ENCODE measurements around the gene ELF4. TPM values are rescaled to one million over a fixed set of nuclear protein-coding genes. Genes with fewer than 3 reads are reported as not detected.
"Not testable (repeated sequence)": the region's sequence is repeated elsewhere in the genome, so short reads cannot be mapped to it uniquely, and the experiment has no call there.

Gene ELF4
- polyA plus RNA-seq, 4 donors: 11.4 to 15.2 (median 13.2) TPM

GRCh38 chrX:130115119-130115885, 5.0 kb upstream of the ELF4 start:
- DNase-seq (ENCODE audit: low read depth in 4 of 4, low spot score in 3 of 4): not testable (repeated sequence)

- no peak for DNase-seq (ENCODE audit: low read depth in 4 of 4, low spot score in 3 of 4)
Measured at GRCh38 chrX:130114141-130114588, 3.9 kb upstream of the ELF4 start.

DNA sequence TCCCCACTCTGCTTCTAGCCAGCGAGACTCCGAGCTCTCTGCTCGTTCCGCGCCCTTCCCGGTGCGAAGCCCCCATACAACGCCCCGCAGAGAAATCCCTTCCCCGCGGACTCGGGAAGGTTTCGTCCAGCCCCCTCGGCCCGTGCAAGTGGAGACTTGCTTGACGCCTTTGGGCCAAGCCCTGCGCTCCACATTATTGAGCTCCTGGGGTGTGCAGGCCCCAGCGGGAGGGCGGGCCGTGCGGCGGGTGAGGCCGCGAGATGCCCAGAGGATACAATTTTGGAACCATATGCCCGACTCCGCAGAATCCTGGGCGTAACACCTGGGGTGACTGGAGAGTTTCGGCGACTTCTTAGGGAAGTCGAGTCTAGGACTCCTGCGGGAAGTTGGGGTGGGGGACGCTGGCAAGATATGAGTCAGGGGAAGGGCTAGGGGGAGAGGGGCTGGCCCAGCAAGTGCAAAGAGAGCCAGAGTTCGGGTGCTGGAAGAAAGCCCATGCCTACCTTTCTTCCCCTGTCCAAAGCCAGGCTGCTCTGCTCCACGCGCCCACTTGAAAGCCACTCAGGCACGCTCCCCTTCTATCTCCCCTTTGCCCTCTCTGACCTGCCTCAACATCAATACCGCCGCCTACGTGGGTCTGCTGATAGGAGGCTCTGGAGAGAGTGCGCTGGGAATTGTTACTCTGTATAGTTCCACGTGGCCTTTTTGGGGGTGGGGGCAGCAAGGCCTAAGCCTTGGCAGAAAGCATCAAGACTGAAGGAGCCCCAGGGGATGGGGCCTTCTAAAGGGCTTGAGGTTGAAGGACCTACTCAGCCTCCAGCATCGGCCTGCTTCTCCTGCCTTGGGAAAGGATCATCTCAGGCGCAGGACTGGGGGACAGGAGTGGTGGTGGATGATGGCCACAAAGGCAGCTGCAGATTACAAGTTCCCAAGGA, 1.2 kb upstream of the ELF4 start:
- DNase-seq (ENCODE audit: low read depth in 4 of 4, low spot score in 3 of 4): no peak

DNA sequence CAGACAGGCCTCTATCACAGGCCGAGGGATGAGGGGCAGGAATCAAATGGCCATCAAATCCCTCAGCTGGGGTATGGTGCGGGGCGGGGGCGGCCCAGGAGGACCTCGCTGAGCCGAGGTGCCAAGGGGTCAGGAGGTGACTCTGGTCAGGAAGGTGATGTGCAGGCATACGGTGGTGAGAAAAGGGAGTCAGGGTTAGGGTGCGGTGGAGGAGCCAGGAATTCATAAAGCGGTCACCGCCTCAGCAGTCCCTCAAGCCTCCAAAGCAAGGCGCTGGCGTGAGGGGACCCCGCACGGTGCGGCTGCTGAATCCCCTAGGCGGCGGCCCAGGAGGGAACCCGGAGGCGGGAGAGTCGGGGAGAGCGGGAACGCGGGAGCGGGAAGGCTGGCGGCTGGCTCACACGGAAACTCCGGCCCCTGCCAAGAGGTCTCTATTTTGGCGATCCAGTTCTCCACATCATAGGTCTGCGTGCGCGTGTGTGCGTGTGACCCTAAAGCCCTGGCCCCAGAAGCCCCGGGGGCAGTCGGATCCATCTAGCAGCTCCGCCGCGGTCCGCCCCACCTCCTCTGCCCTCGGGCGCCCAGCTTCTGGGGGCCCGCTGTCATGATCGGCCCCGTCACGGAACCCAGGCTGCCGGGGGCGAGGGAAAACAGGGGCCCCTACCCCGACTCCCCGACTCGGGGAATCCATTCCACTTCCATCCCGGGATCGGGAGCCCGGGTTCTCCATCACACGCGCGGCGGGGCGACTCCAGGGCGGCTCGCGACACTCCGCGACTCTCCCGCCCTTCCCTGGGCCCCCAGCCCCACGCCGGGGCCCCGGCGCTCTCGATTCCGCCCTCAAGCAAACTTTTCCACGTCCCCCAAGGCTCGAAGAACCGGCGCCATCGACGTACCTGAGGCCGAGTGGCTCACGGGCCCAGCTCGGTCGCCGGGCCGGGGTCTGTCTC, 593 bp downstream of the ELF4 start:
- no peak for DNase-seq (ENCODE audit: low read depth in 4 of 4, low spot score in 3 of 4)

- DNase-seq (ENCODE audit: low read depth in 4 of 4, low spot score in 3 of 4): no peak
Measured at GRCh38 chrX:130108647-130109428, 1.5 kb downstream of the ELF4 start.

GRCh38 chrX:130106071-130106470, 4.2 kb downstream of the ELF4 start:
- DNase-seq (ENCODE audit: low read depth in 4 of 4, low spot score in 3 of 4): no peak

- DNase-seq (ENCODE audit: low read depth in 4 of 4, low spot score in 3 of 4): no peak
Measured at GRCh38 chrX:130105244-130105643, 5.1 kb downstream of the ELF4 start.

GRCh38 chrX:130103605-130104004, 6.7 kb downstream of the ELF4 start:
- DNase-seq (ENCODE audit: low read depth in 4 of 4, low spot score in 3 of 4): no peak

DNA sequence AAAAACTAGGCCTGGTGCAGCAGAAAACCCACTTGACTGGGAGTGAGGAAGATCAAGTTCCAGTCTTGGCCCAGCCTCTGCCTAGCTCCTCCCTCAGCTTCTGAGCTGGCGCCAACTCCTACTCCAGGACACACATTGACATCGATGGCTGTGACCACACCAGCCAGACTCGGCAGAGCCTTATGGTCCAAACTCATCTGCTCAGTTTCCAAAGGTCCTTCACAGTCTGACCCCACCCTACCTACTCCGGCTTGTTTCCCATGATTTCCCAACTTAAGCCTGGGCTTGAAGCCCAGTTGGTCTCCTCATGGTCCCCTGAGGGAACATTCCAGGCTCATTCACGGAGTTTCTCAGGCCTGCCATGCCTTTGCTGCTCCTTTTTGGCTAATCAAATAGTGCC, 10.1 kb downstream of the ELF4 start:
- DNase-seq (ENCODE audit: low read depth in 4 of 4, low spot score in 3 of 4): no peak

DNA sequence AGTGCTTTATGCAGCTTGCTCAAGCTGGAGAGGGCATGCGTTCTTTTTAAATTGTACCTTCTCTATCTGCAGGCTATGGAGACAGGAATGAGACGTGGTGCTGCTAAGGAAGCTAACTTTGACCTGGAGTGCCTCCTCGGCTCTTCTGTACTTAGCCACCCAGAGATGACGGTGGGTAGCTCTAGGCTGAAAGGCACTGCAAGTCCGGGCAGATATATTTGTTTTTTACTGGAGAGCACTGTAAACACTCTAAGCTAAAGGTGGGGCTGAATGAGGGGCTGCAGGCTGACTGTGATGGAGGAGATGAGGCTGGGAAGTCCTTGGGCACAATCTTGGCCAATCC, 12.1 kb downstream of the ELF4 start:
- no peak for DNase-seq (ENCODE audit: low read depth in 4 of 4, low spot score in 3 of 4)

GRCh38 chrX:130097507-130098209, 12.6 kb downstream of the ELF4 start:
- DNase-seq (ENCODE audit: low read depth in 4 of 4, low spot score in 3 of 4): no peak

- no peak for DNase-seq (ENCODE audit: low read depth in 4 of 4, low spot score in 3 of 4)
Measured at GRCh38 chrX:130095249-130096030, 14.9 kb downstream of the ELF4 start.

DNA sequence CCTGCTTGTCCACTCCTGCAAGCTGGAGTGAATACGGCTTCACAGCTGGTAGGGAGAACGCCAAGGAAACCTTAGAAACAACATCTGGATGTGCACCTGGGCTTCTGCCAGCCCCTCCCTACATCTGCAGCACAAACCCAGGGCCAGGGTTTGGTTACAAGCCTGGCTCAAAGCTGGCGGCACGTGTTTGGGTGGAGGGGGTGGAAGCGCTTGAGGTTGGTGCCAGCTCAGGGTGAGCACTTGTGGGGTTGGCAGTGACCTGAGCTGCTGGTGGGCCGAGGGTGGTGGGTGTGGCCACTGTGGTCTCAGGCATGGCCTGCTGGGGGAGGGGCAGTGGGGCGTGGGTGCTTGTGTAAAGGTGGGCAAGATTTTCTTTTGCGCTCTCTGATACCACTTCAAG, 15.6 kb downstream of the ELF4 start:
- no peak for DNase-seq (ENCODE audit: low read depth in 4 of 4, low spot score in 3 of 4)

GRCh38 chrX:130093271-130093670, 17.0 kb downstream of the ELF4 start:
- DNase-seq (ENCODE audit: low read depth in 4 of 4, low spot score in 3 of 4): no peak

GRCh38 chrX:130091980-130092522, 18.2 kb downstream of the ELF4 start:
- no peak for DNase-seq (ENCODE audit: low read depth in 4 of 4, low spot score in 3 of 4)

DNA sequence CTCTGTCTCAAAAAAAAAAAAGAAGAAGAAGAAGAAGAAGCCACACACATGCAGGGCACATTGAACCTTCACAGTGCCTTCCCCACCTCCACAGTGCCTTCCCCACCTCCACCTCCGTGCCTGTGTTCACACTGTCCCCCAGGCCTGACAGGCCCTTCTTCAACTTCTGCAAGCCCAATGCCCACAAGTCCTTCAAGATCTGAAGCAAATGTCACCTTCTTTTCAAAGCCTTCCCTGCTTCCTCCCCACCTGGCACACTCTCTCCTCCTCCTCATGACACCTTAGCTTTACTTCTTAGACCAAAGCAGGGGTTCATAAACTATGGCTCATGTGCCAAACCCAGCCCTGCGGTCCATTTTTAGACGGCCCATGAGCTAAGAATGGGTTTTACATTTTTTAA, 19.9 kb downstream of the ELF4 start:
- no peak for DNase-seq (ENCODE audit: low read depth in 4 of 4, low spot score in 3 of 4)

- DNase-seq (ENCODE audit: low read depth in 4 of 4, low spot score in 3 of 4): no peak
Measured at GRCh38 chrX:130086447-130087206, 23.7 kb downstream of the ELF4 start.
